GM21423 (cell line): Measurements from ENCODE around the gene CDT1.
"Not testable (repeated sequence)": the region's sequence is repeated elsewhere in the genome, so short reads cannot be mapped to it uniquely, and the experiment has no call there.

Source experiments
- ATAC-seq: cut with Tn5 transposase; IDR thresholded peaks from one replicate; pipeline ENCODE4 v1.9.1; 2021; ENCODE audit warnings: mild to moderate bottlenecking, moderate library complexity; ENCODE audit not compliant: unreplicated experiment

Gene CDT1

GRCh38 chr16:88768071-88768783 lies 35.4 kb upstream of the CDT1 start:
- no peak for ATAC-seq

GRCh38 chr16:88769617-88770460 lies 33.8 kb upstream of the CDT1 start:
- no peak for ATAC-seq

- no peak for ATAC-seq
Observed at GRCh38 chr16:88770461-88771293, 32.9 kb upstream of the CDT1 start.

- ATAC-seq: no peak
Observed at GRCh38 chr16:88771294-88771772, 32.3 kb upstream of the CDT1 start.

- not testable (repeated sequence) for ATAC-seq
Observed at GRCh38 chr16:88771781-88772180, 31.8 kb upstream of the CDT1 start.

GRCh38 chr16:88772871-88773811 lies 30.4 kb upstream of the CDT1 start:
- no peak for ATAC-seq

- no peak for ATAC-seq
Observed at GRCh38 chr16:88773812-88774291, 29.7 kb upstream of the CDT1 start.

GRCh38 chr16:88774544-88775393 lies 28.8 kb upstream of the CDT1 start:
- no peak for ATAC-seq

- no peak for ATAC-seq
Observed at GRCh38 chr16:88775825-88776224, 27.8 kb upstream of the CDT1 start.

- ATAC-seq: no peak
Observed at GRCh38 chr16:88777471-88778270, 25.9 kb upstream of the CDT1 start.

GRCh38 chr16:88778271-88778525 lies 25.4 kb upstream of the CDT1 start:
- no peak for ATAC-seq

GRCh38 chr16:88778541-88779065 lies 25.0 kb upstream of the CDT1 start:
- no peak for ATAC-seq

GRCh38 chr16:88779406-88780141 lies 24.0 kb upstream of the CDT1 start:
- no peak for ATAC-seq

- ATAC-seq: no peak
Observed at GRCh38 chr16:88780142-88781062, 23.2 kb upstream of the CDT1 start.

GRCh38 chr16:88781140-88782077 lies 22.2 kb upstream of the CDT1 start:
- no peak for ATAC-seq
